A673 (cell line): ENCODE data around the gene SCYGR7.
"Not testable (repeated sequence)": the region's sequence is repeated elsewhere in the genome, so short reads cannot be mapped to it uniquely, and the experiment has no call there.

Experiments used
- EZH2 ChIP-seq: fragments of 200-600 bp; sonication (generic); IDR thresholded peaks from 2 replicates; pipeline ENCODE4 v1.6.1; 2017; ENCODE audit warnings: borderline replicate concordance, low read depth, mild to moderate bottlenecking, mixed read lengths, antibody characterized with exemption, low read length; ENCODE audit not compliant: poor library complexity, severe bottlenecking
- TF ChIP-seq, protein P1 (sequence below): fragments of 300-800, 200-600 bp; sonication (generic); conservative IDR thresholded peaks from 2 replicates; pipeline ENCODE4 v1.5.1; 2017; ENCODE audit warnings: low read depth, mild to moderate bottlenecking, antibody characterized with exemption, low read length, moderate library complexity, mixed read lengths

DNA sequence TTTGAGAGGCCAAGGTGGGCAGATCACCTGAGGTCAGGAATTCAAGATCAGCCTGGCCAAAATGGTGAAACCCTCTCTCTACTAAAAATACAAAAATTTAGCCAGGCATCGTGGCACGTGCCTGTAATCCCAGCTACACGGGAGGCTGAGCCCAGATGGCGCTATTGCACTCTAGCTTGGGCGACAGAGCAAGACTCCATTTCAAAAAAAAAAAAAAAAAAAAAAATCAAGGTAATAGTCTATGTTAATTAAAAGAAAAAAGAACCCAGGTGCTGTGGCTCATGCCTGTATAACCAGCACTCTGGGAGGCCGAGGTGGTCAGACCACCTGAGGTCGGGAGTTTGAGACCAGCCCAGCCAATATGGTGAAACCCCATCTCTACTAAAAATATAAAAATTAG lies 12.6 kb downstream of the SCYGR7 start:
- not testable (repeated sequence) for TF ChIP-seq EZH2
- TF ChIP-seq, protein P1, sequence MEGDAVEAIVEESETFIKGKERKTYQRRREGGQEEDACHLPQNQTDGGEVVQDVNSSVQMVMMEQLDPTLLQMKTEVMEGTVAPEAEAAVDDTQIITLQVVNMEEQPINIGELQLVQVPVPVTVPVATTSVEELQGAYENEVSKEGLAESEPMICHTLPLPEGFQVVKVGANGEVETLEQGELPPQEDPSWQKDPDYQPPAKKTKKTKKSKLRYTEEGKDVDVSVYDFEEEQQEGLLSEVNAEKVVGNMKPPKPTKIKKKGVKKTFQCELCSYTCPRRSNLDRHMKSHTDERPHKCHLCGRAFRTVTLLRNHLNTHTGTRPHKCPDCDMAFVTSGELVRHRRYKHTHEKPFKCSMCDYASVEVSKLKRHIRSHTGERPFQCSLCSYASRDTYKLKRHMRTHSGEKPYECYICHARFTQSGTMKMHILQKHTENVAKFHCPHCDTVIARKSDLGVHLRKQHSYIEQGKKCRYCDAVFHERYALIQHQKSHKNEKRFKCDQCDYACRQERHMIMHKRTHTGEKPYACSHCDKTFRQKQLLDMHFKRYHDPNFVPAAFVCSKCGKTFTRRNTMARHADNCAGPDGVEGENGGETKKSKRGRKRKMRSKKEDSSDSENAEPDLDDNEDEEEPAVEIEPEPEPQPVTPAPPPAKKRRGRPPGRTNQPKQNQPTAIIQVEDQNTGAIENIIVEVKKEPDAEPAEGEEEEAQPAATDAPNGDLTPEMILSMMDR: peak; percentile 46
